ENCODE results near the gene ACTR2. TPM values are rescaled to one million over a fixed set of nuclear protein-coding genes. Genes with fewer than 3 reads are reported as not detected.

ACTR2 gene
- total and polyA plus RNA-seq, 9 of the 15 experiments (the other 6 are each of a cell fraction or from before 2014, with no cell fraction given), result 47.3 to 239 (median 108) TPM

GRCh38 chr2:65293376-65293775 lies 65.7 kb downstream of the ACTR2 start:
- Histone ChIP-seq H3K27me3 (ENCODE audit: control insufficient read depth in 2 of 2, insufficient read depth in 2 of 2, low read length in 2 of 2) (no peaks in the 10 kb centered on the region), H3K27ac (ENCODE audit: extremely low read depth, low read depth, low read length) (no peak overlapping the region), H3K4me3 (no peak overlapping the region), H3K4me2 (ENCODE audit: insufficient read depth, low read length) (no peak overlapping the region), H3K9me3 (replicated peaks; ENCODE audit: control insufficient read depth, insufficient read depth, low read depth, low read length) (no peaks in the 10 kb centered on the region), H3K4me1 (replicated peaks in 1 of 2; ENCODE audit: control insufficient read depth in 2 of 2, insufficient read depth in 2 of 2, low read length in 2 of 2) (peaks cover 30 to 34% of the 10 kb centered on the region in 2 experiments), H3K9me1 (ENCODE audit: control insufficient read depth, insufficient read depth, low read length) (no peaks in the 10 kb centered on the region), H3K36me3 (ENCODE audit: control insufficient read depth, insufficient read depth, low read length) (no peaks in the 10 kb centered on the region), H3K9ac (ENCODE audit: insufficient read depth in 1 of 2, low read depth in 2 of 2, low read length in 2 of 2) (no peak overlapping the region; a peak in 1 of 4 replicates), H3K79me2 (ENCODE audit: control insufficient read depth, insufficient read depth, low read length) (no peaks in the 10 kb centered on the region), H4K20me1 (replicated peaks; ENCODE audit: control insufficient read depth, insufficient read depth, low read length) (no peaks in the 10 kb centered on the region), H2AFZ (ENCODE audit: low read depth, low read length) (peak overlapping the region; percentile 50)
- no peak for FAIRE-seq
- CTCF ChIA-PET (ENCODE audit: low intra/inter-chr PET ratio), result no interaction called here
- DNase-seq (ENCODE audit: extremely low read depth in 1 of 4, low spot score in 3 of 4), result no peak
- POLR2A ChIA-PET, result interaction anchor here (0.5 to 2.7 kb wide), 7 partner anchors 10 to 332 kb away, joined by 3 to 16 read pairs (median 5); no protein-coding TSS in a partner anchor
- intact Hi-C loops (cut with micrococcal nuclease) (no loop called here), in situ Hi-C loops (cut with MboI) (no loop called here)
- peak; percentile 6; the same call in 1 of the 3 replicates for ATAC-seq
- 92% methylated on average over 4 of the region's 5 CpGs for WGBS (ENCODE audit: insufficient coverage, low coverage, missing lambda C conversion rate)
- BruUV-seq (replicated peaks), result no TSS peak
- TF ChIP-seq ZNF146 (CRISPR knock-in tag; IDR thresholded peaks at IDR 0.05; ENCODE audit: unreplicated experiment) (no peak), KDM2B (CRISPR knock-in tag; IDR thresholded peaks at IDR 0.05) (no peak), KHSRP (IDR thresholded peaks at IDR 0.05) (no peak), GATA2 (CRISPR knock-in tag; IDR thresholded peaks at IDR 0.05) (no peak), E2F6 (IDR thresholded peaks at IDR 0.05; ENCODE audit: borderline replicate concordance in 1 of 2, extremely low read depth in 1 of 2, insufficient read depth in 1 of 2, insufficient read length in 1 of 2, low read depth in 1 of 2, low read length in 1 of 2, poor library complexity in 1 of 2, severe bottlenecking in 1 of 2) (no peak), HIVEP1 (CRISPR knock-in tag; IDR thresholded peaks at IDR 0.05) (no peak), MTA2 (IDR thresholded peaks at IDR 0.05; ENCODE audit: low read depth) (no peak), KDM4B (IDR thresholded peaks at IDR 0.05; ENCODE audit: borderline replicate concordance in 2 of 2, low read depth in 1 of 2) (no peak), MYNN (IDR thresholded peaks at IDR 0.05) (no peak), MYNN (CRISPR knock-in tag; IDR thresholded peaks at IDR 0.05) (no peak), ZFP36 (IDR thresholded peaks at IDR 0.05; ENCODE audit: low read depth, low read length, partially characterized antibody) (no peak)

Measured in K562 (cell line).